Suprapubic skin (tissue), 4 donors: ENCODE measurements around the gene KLHDC9.

Experiments
- POLR2A ChIP-seq, 2 donors: fragments of 450-650 bp; IDR thresholded peaks; one replicate each; pipeline ENCODE4 v1.6.1; 2017; ENCODE audit warnings: antibody characterized with exemption in 2 of 2, mild to moderate bottlenecking in 2 of 2, moderate library complexity in 2 of 2
- POLR2AphosphoS5 ChIP-seq, 3 donors: sonication (generic); formaldehyde crosslinking; IDR thresholded peaks; one replicate each; pipeline ENCODE4 v1.6.1; 2017; ENCODE audit warnings: antibody characterized with exemption in 3 of 3
- TF ChIP-seq, protein P1 (sequence below), 2 donors: fragments of 200-600 bp in 1 of 2; fragments of 450-650 bp in 1 of 2; sonication (generic) in 1 of 2; IDR thresholded peaks; one replicate each; pipeline ENCODE4 v1.5.1; 2016 to 2019; ENCODE audit warnings: antibody characterized with exemption in 2 of 2, mild to moderate bottlenecking in 1 of 2, moderate library complexity in 1 of 2

DNA sequence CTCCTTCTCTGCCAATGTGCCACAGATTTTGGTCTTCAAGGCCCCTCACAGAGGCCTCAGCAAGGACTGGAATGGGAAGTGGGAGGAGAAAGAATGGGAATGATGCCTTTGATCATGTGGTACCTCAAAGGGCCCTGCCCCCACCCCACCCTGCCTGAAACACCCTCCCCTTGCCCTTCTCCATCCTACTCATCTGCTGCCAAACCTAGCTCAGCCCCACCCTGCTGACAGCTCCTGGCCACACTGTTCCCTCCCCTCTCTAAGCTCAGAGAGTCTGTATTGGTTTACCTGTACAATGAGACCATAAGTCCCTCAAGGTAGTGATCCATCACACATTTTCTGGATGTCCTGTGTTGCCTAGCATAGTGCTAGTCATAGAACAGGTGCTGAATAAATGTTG is 21.8 kb upstream of the KLHDC9 start:
- TF ChIP-seq POLR2A (IDR thresholded peaks at IDR 0.05) (no peak), POLR2AphosphoS5 (IDR thresholded peaks at IDR 0.05) (no peak)
- TF ChIP-seq, protein P1, sequence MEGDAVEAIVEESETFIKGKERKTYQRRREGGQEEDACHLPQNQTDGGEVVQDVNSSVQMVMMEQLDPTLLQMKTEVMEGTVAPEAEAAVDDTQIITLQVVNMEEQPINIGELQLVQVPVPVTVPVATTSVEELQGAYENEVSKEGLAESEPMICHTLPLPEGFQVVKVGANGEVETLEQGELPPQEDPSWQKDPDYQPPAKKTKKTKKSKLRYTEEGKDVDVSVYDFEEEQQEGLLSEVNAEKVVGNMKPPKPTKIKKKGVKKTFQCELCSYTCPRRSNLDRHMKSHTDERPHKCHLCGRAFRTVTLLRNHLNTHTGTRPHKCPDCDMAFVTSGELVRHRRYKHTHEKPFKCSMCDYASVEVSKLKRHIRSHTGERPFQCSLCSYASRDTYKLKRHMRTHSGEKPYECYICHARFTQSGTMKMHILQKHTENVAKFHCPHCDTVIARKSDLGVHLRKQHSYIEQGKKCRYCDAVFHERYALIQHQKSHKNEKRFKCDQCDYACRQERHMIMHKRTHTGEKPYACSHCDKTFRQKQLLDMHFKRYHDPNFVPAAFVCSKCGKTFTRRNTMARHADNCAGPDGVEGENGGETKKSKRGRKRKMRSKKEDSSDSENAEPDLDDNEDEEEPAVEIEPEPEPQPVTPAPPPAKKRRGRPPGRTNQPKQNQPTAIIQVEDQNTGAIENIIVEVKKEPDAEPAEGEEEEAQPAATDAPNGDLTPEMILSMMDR (IDR thresholded peaks at IDR 0.05) = no peak
